ENCODE results near the gene TM9SF1. TPM values are rescaled to one million over a fixed set of nuclear protein-coding genes. Genes with fewer than 3 reads are reported as not detected.

TM9SF1 gene
- total RNA-seq, 1 experiment from 2014 or later = 68.0 TPM

DNA sequence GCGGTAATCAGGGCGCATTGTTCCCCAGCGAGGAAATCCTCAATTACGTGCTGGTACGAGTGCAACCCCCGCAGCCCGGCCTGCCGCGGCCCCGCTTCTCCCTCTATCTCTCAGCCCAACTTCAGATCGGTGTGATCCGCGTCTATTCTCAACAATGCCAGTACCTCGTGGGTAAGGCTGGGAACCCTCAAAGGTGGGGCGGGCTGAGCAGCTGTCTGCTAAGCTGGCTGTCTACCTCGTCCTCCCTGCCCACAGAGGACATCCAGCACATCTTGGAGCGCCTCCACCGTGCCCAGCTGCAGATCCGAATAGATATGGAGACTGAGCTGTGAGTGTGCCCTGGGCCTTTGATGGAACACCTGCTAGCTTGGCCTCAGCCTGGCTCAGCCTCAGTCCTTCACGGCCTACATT, 22.4 kb downstream of the TM9SF1 start:
- intact Hi-C loops (cut with micrococcal nuclease; ENCODE audit: unreplicated experiment) = no loop called here

DNA sequence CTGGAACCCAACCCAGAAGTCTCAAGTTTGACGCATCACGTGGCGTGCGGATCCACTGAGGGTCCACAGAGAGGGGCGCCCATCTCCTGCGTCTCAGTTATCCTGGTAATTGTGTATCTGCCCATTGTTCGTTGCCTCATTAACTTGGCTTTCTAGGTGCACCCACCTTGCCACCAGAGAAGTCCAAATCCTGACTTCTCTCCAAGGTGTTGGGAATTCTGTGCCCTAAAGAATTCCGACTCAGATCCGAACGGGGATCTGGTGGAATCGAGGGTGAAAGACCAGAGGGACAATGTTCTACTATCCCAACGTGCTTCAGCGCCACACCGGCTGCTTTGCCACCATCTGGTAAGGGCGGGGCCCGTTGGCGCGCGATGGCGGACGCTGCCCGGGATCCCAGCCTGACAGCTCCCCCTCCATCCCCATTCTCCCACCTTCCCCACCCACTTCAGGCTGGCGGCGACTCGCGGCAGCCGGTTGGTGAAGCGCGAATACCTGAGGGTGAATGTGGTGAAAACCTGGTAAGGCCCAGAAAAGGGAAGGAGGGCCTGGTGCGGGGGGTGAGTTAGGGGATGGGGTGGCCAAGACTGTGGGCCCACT, 22.9 kb downstream of the TM9SF1 start:
- H3K4me3 Mint-ChIP-seq (ENCODE audit: low read depth, unreplicated experiment) = no peak overlapping the region
- BruUV-seq (replicated peaks) = no TSS peak
- DNase-seq = no peak
- TF ChIP-seq, protein P1, sequence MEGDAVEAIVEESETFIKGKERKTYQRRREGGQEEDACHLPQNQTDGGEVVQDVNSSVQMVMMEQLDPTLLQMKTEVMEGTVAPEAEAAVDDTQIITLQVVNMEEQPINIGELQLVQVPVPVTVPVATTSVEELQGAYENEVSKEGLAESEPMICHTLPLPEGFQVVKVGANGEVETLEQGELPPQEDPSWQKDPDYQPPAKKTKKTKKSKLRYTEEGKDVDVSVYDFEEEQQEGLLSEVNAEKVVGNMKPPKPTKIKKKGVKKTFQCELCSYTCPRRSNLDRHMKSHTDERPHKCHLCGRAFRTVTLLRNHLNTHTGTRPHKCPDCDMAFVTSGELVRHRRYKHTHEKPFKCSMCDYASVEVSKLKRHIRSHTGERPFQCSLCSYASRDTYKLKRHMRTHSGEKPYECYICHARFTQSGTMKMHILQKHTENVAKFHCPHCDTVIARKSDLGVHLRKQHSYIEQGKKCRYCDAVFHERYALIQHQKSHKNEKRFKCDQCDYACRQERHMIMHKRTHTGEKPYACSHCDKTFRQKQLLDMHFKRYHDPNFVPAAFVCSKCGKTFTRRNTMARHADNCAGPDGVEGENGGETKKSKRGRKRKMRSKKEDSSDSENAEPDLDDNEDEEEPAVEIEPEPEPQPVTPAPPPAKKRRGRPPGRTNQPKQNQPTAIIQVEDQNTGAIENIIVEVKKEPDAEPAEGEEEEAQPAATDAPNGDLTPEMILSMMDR (IDR thresholded peaks at IDR 0.05; ENCODE audit: unreplicated experiment) = no peak
- H3K27ac Mint-ChIP-seq (ENCODE audit: unreplicated experiment) = no peak overlapping the region
- intact Hi-C loops (cut with micrococcal nuclease; ENCODE audit: unreplicated experiment) = no loop called here
- H3K9me3 Mint-ChIP-seq (ENCODE audit: low read depth, unreplicated experiment) = no peaks in the 10 kb centered on the region
- peaks cover 40% of the 10 kb centered on the region for H3K36me3 Mint-ChIP-seq (ENCODE audit: insufficient read depth, unreplicated experiment)
- H3K27me3 Mint-ChIP-seq (ENCODE audit: unreplicated experiment) = no peaks in the 10 kb centered on the region
- CTCF ChIA-PET = no interaction called here
- H3K4me1 Mint-ChIP-seq (ENCODE audit: low read depth, unreplicated experiment) = no peaks in the 10 kb centered on the region

More for the DNA sequence above, 22.4 kb downstream of the TM9SF1 start:
- Mint-ChIP-seq H3K36me3 (ENCODE audit: insufficient read depth, unreplicated experiment) (peaks cover 40% of the 10 kb centered on the region), H3K4me1 (ENCODE audit: low read depth, unreplicated experiment) (no peaks in the 10 kb centered on the region), H3K9me3 (ENCODE audit: low read depth, unreplicated experiment) (no peaks in the 10 kb centered on the region), H3K27me3 (ENCODE audit: unreplicated experiment) (no peaks in the 10 kb centered on the region), H3K4me3 (ENCODE audit: low read depth, unreplicated experiment) (no peak overlapping the region), H3K27ac (ENCODE audit: unreplicated experiment) (peak overlapping the region; percentile 24)
- no peak for DNase-seq
- TF ChIP-seq, protein P1 (IDR thresholded peaks at IDR 0.05; ENCODE audit: unreplicated experiment) = no peak
- no TSS peak for BruUV-seq (replicated peaks)
- CTCF ChIA-PET = no interaction called here

DNA sequence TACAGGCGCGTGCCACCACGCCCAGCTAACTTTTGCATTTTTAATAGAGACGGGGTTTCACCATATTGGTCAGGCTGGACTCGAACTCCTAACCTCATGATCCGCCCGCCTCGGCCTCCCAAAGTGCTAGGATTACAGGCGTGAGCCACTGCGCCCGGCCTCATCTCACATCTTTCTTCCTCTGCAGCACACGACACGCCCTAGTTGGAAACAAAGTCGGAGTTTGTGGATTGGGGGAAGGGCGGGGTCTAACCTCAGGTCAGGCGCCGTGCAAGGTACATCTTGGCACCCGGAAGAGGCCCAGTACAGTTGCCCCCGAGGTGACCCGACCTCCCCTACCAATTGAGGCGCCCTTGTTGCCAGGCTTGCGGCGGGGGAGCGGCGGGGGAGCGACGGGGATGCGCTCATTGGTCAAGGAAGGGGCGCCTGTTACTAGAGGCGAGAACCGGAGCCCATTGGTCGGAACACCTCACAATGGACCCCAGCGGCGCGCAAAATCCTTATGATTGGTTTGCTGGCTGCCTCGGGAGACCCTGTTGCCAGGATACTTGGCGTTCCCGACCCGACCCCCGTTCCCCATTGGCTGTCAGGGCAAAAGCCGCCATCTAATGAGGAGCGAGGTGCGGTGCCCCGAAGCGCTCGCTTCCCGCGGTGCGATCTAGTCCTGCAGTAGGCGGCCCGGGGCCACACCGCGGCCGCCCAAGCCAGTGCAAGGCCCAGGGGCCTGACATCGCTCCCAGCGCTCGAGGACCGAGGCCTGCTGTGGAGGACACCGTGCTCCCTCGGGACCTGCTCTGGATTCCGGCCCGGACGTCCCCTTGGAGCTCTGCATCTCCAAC, 23.6 kb downstream of the TM9SF1 start, which contains the start of gene REC8:
REC8 (plus strand) TSS at position 659 of the 839 bp plus-strand sequence. CDS start 473 bp downstream, outside the sequence.
- no TSS peak for BruUV-seq (replicated peaks)
- intact Hi-C loops (cut with micrococcal nuclease; ENCODE audit: unreplicated experiment) = no loop called here
- CTCF ChIA-PET = no interaction called here
- H3K36me3 Mint-ChIP-seq (ENCODE audit: insufficient read depth, unreplicated experiment) = peaks cover 41% of the 10 kb centered on the region
- no peaks in the 10 kb centered on the region for H3K27me3 Mint-ChIP-seq (ENCODE audit: unreplicated experiment)
- H3K27ac Mint-ChIP-seq (ENCODE audit: unreplicated experiment) = no peak within 1 kb of the TSS
- TF ChIP-seq, protein P1 (IDR thresholded peaks at IDR 0.05; ENCODE audit: unreplicated experiment) = no peak
- no peaks in the 10 kb centered on the region for H3K4me1 Mint-ChIP-seq (ENCODE audit: low read depth, unreplicated experiment)
- DNase-seq = no peak
- no peak within 1 kb of the TSS for H3K4me3 Mint-ChIP-seq (ENCODE audit: low read depth, unreplicated experiment)
- no peaks in the 10 kb centered on the region for H3K9me3 Mint-ChIP-seq (ENCODE audit: low read depth, unreplicated experiment)

DNA sequence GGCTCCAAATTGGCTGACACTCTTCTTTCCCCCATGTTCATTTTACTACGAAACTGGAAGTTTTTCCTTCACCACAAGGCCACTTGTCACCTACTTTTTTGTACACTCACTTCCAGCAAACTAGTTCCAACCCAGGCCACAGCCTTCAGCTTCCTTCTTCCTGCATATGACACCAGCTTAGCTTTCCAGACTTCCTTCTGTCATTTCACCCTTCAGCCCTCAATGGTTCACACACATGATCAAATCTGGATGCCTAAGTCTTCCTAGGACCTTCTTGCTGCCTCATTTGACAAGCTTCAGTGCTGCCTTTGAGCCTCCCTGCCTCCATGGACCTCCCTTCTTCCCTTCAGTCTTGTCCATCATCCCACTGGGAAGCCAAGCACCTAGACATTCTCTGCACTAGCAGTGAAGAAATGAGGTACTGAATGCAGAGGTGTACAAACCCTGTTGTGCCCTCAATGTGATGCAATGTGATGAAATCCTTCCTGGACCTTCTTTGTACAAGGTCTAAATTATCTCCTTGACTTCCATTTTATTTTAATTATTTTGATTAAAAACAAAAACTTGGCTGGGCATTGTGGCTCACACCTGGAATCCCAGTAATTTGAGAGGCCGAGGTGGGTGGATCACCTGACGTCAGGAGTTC, 27.6 kb downstream of the TM9SF1 start:
- no peak overlapping the region for H3K4me3 Mint-ChIP-seq (ENCODE audit: low read depth, unreplicated experiment)
- intact Hi-C loops (cut with micrococcal nuclease; ENCODE audit: unreplicated experiment) = no loop called here
- peak overlapping the region; percentile 55 for H3K27ac Mint-ChIP-seq (ENCODE audit: unreplicated experiment)
- no peaks in the 10 kb centered on the region for H3K27me3 Mint-ChIP-seq (ENCODE audit: unreplicated experiment)
- no peak for DNase-seq
- no TSS peak for BruUV-seq (replicated peaks)
- TF ChIP-seq, protein P1 (IDR thresholded peaks at IDR 0.05; ENCODE audit: unreplicated experiment) = no peak
- peaks cover 40% of the 10 kb centered on the region for H3K36me3 Mint-ChIP-seq (ENCODE audit: insufficient read depth, unreplicated experiment)
- CTCF ChIA-PET = no interaction called here
- no peaks in the 10 kb centered on the region for H3K4me1 Mint-ChIP-seq (ENCODE audit: low read depth, unreplicated experiment)
- no peaks in the 10 kb centered on the region for H3K9me3 Mint-ChIP-seq (ENCODE audit: low read depth, unreplicated experiment)
